ENCODE data around the gene SCD.

SCD gene

DNA sequence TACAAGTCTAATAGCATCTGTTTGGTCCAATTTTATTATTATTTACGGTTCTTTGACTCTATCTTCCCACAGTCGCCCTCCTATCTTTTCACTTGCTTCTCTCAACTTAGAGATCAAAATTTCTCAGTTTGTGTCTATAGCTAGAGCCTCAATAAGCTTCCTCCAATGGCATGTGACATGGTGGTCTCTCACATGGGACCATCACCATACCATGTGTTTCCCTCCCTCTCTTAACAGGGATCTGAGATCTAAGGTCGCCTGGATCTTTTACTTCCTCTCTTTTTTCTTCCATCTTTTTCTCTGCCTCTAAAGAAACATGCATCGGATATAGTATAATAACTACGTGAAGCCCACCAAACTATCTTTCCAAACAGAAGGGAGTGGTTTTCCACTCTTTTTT, 18.8 kb upstream of the SCD start:
- no peaks in the 10 kb centered on the region for H3K79me2 ChIP-seq
- no peak overlapping the region for H3K27ac ChIP-seq
- no peaks in the 10 kb centered on the region for H3K27me3 ChIP-seq (ENCODE audit: control insufficient read depth, insufficient read depth, low read length)
- H3K4me2 ChIP-seq (ENCODE audit: low read length), result no peak overlapping the region
- TF ChIP-seq, protein P1, sequence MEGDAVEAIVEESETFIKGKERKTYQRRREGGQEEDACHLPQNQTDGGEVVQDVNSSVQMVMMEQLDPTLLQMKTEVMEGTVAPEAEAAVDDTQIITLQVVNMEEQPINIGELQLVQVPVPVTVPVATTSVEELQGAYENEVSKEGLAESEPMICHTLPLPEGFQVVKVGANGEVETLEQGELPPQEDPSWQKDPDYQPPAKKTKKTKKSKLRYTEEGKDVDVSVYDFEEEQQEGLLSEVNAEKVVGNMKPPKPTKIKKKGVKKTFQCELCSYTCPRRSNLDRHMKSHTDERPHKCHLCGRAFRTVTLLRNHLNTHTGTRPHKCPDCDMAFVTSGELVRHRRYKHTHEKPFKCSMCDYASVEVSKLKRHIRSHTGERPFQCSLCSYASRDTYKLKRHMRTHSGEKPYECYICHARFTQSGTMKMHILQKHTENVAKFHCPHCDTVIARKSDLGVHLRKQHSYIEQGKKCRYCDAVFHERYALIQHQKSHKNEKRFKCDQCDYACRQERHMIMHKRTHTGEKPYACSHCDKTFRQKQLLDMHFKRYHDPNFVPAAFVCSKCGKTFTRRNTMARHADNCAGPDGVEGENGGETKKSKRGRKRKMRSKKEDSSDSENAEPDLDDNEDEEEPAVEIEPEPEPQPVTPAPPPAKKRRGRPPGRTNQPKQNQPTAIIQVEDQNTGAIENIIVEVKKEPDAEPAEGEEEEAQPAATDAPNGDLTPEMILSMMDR (IDR thresholded peaks at IDR 0.05), result no peak
- no peaks in the 10 kb centered on the region for H3K9me3 ChIP-seq (ENCODE audit: control insufficient read depth, low read length)
- H3K4me3 ChIP-seq (ENCODE audit: low read depth, low read length), result no peak overlapping the region
- no peaks in the 10 kb centered on the region for H3K4me1 ChIP-seq
- H3K9ac ChIP-seq, result no peak overlapping the region
- H3K36me3 ChIP-seq (ENCODE audit: control insufficient read depth, insufficient read depth, low read length), result no peaks in the 10 kb centered on the region
- H2AFZ ChIP-seq, result no peak overlapping the region

- Histone ChIP-seq H3K27me3 (ENCODE audit: control insufficient read depth, insufficient read depth, low read length) (no peaks in the 10 kb centered on the region), H3K4me1 (no peaks in the 10 kb centered on the region), H2AFZ (no peak within 1 kb of the TSS), H3K4me2 (ENCODE audit: low read length) (no peak within 1 kb of the TSS), H3K36me3 (ENCODE audit: control insufficient read depth, insufficient read depth, low read length) (no peaks in the 10 kb centered on the region), H3K79me2 (no peaks in the 10 kb centered on the region), H3K9me3 (ENCODE audit: control insufficient read depth, low read length) (no peaks in the 10 kb centered on the region), H3K4me3 (ENCODE audit: low read depth, low read length) (no peak within 1 kb of the TSS), H3K9ac (no peak within 1 kb of the TSS), H3K27ac (no peak within 1 kb of the TSS)
- TF ChIP-seq, protein P1 (IDR thresholded peaks at IDR 0.05), result no peak
These were observed 17.0 kb upstream of the SCD start, which contains the start of gene PKD2L1 for GRCh38 chr10:100330079-100330478. TSS of gene PKD2L1 (minus strand) at chr10:100330228. CDS start at chr10:100330103, 125 bp downstream.

DNA sequence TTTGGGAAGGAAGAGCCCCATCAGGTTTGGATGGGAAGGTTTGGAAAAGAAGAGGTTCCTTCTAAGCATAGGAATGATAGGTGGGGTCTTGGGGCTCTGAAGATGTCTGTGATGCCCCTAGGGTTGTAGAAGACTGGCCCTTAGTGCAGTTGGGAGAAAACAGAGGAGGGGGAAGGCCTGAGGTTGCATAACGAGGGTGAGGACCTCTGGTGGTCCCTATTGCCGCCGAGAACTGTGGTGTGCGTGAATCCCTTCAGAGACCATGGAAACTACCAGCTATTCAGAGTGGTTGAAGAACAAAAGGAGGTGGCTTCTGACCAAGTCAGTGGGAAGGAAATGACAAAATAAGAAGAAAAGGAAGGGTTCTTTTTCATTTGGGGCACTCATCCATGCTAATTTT, 13.9 kb upstream of the SCD start:
- no peaks in the 10 kb centered on the region for H3K27me3 ChIP-seq (ENCODE audit: control insufficient read depth, insufficient read depth, low read length)
- H3K27ac ChIP-seq, result no peak overlapping the region

GRCh38 chr10:100333661-100334440, 13.2 kb upstream of the SCD start:
- Histone ChIP-seq H3K36me3 (ENCODE audit: control insufficient read depth, insufficient read depth, low read length) (no peaks in the 10 kb centered on the region), H2AFZ (no peak overlapping the region), H3K9me3 (ENCODE audit: control insufficient read depth, low read length) (no peaks in the 10 kb centered on the region), H3K27me3 (ENCODE audit: control insufficient read depth, insufficient read depth, low read length) (no peaks in the 10 kb centered on the region), H3K79me2 (no peaks in the 10 kb centered on the region), H3K27ac (no peak overlapping the region), H3K4me2 (ENCODE audit: low read length) (no peak overlapping the region), H3K4me1 (no peaks in the 10 kb centered on the region), H3K4me3 (ENCODE audit: low read depth, low read length) (no peak overlapping the region), H3K9ac (no peak overlapping the region)
- TF ChIP-seq, protein P1 (IDR thresholded peaks at IDR 0.05), result no peak

More for the DNA sequence above, 13.9 kb upstream of the SCD start:
- Histone ChIP-seq H3K36me3 (ENCODE audit: control insufficient read depth, insufficient read depth, low read length) (no peaks in the 10 kb centered on the region), H2AFZ (no peak overlapping the region), H3K79me2 (no peaks in the 10 kb centered on the region), H3K4me2 (ENCODE audit: low read length) (no peak overlapping the region), H3K9ac (no peak overlapping the region), H3K4me3 (ENCODE audit: low read depth, low read length) (no peak overlapping the region), H3K9me3 (ENCODE audit: control insufficient read depth, low read length) (no peaks in the 10 kb centered on the region), H3K4me1 (no peaks in the 10 kb centered on the region)
- TF ChIP-seq, protein P1 (IDR thresholded peaks at IDR 0.05), result no peak

- no peak overlapping the region for H3K9ac ChIP-seq
- no peak overlapping the region for H3K4me3 ChIP-seq (ENCODE audit: low read depth, low read length)
- H3K27ac ChIP-seq, result no peak overlapping the region
- H3K4me1 ChIP-seq, result no peaks in the 10 kb centered on the region
- no peaks in the 10 kb centered on the region for H3K79me2 ChIP-seq
- no peak overlapping the region for H2AFZ ChIP-seq
- no peak overlapping the region for H3K4me2 ChIP-seq (ENCODE audit: low read length)
- TF ChIP-seq, protein P1 (IDR thresholded peaks at IDR 0.05), result no peak
- H3K9me3 ChIP-seq (ENCODE audit: control insufficient read depth, low read length), result no peaks in the 10 kb centered on the region
- no peaks in the 10 kb centered on the region for H3K36me3 ChIP-seq (ENCODE audit: control insufficient read depth, insufficient read depth, low read length)
- no peaks in the 10 kb centered on the region for H3K27me3 ChIP-seq (ENCODE audit: control insufficient read depth, insufficient read depth, low read length)
These were observed 12.3 kb upstream of the SCD start for GRCh38 chr10:100334762-100335161.

All from parathyroid adenoma (tissue), 2 donors.